Right renal cortex interstitium (tissue), 3 donors: ENCODE measurements around the gene NHLRC1. TPM values are rescaled to one million over a fixed set of nuclear protein-coding genes. Genes with fewer than 3 reads are reported as not detected.
"Not testable (repeated sequence)": the region's sequence is repeated elsewhere in the genome, so short reads cannot be mapped to it uniquely, and the experiment has no call there.

Experiments
- DNase-seq, 3 donors: peaks; one replicate each; pipeline ENCODE4 v3.0.0-alpha.2; 2013; ENCODE audit warnings: low read depth in 3 of 3, low spot score in 2 of 3
- polyA plus RNA-seq, 3 donors: library from polyadenylated mRNA; unstranded; fragments of 120-200 nt; gene quantifications; one replicate each; pipeline ENCODE4 v1.2.1, GENCODE V29; 2013; ENCODE audit not compliant: insufficient read length in 3 of 3

Gene NHLRC1
- polyA plus RNA-seq, result 1 to 10 TPM; 1.9 to 2.2 (median 1.9) TPM

DNA sequence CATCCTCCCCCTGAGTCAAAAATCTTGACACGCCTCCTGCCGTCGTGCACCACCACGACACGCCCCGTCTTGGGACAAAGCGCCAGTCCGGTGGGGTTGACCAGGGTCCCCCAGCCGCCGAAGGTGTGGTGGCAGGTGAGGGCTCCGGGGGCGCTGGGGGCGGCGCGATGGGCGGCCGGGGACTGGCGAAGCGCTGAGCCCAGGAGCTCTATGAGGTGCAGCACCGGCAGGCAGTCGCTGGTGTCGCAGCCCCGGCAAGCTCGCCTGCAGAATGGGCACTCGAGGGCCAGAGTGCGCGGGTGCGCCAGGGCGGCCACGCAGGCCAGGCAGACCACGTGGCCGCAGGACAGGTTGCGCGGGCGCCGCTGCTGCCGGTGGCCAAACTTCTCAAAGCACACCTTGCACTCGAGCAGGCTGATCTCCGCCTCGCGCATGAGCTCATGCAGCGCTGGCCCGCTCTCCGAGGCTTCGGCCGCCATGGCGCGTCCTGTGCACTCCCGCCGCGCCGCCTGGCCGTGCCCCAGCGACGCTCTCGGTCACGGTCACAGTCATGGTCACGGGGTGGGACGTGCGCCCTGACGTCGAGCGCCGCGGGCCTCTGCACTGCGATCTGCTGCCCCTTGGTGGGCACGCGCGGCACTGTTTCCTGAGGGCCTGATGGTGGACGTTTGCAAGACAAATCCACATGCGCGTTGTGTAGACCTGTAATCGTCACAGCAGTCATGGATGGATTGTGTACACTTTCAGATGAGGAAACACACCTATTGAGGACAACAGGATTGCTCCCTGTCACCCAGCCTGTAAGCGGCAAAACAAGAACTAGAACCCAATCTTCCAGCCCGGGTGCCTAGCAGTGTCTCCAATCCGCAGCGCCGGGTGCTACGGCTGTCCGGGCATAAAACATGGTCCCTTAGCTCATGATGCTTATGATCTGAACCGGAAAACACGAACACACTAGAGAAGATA is at the start of gene NHLRC1:
TSS of gene NHLRC1 (minus strand) at position 550 of the 966 bp plus-strand sequence. CDS start at position 479, 71 bp downstream.
- DNase-seq, result peak; percentile 61 to 70 (median 69)

DNA sequence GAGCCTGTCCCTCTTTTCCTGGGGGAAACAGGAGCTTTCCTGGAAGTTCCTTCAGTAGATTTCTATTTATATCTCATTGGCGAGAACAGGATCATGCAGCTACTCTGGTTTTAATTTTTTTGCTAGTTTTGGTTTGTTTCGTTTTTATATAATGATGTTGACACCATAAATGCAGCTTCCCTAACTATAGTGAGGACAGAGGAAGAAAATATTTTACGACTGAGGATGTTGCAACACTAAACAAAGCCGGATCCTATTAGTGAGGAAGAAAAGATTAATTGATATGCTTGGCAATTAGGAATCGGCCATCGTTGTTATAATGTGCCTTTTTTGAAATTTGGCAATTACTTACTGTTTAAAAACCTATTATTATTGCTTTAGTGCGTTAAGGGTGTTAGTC is 49.4 kb upstream of the NHLRC1 start:
- DNase-seq, result no peak

DNA sequence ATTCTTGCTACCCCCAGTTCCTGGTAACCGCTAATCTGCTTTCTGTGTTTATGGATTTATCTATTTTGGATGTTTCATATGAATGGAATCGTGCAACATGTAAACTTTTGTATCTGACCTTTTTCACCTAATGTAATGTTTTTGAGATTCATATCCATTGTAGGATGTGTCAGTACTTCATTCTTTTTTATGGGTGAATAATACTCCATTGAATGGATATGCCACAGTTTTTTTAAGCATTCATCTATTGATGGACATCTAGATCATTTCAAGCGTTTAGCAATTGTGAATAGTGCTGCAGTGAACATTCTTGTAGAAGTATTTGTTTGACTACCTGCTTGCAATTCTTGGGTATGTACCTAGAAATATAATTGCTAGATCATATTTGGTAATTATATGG is 45.8 kb upstream of the NHLRC1 start:
- DNase-seq, result no peak

DNA sequence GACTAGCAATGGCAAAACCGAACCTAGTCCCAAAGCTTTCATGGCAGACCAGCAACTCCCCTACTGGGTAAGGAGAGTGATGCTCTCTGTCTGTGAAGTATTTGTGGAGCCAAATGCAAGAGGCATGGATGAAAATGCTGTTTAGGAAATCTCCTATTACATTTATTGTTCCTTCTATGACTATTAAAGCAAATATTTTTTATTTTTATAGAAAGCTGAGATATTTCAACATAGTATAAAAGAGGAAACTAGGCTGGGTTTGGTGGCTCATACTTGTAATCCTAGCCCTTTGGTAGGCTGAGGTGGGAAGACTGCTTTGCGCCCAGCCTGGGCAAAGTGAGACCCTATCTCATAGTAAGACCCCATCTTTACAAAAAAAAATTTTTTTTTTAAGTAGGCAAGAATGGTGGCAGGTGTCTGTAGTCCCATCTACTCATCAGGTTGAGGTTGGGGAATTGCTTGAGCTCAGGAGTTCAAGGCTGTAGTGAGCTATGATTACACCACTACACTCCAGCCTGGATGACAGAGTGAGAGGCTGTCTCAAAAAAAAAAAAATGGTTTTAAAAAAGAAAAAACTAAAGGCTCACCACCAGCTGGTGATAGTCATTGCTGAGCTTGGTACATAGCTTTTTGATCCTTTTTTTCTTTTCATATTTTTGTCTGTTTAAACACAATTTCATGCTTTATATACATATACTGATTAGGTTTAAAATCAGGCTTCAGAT is 44.0 kb upstream of the NHLRC1 start:
- no peak for DNase-seq

DNA sequence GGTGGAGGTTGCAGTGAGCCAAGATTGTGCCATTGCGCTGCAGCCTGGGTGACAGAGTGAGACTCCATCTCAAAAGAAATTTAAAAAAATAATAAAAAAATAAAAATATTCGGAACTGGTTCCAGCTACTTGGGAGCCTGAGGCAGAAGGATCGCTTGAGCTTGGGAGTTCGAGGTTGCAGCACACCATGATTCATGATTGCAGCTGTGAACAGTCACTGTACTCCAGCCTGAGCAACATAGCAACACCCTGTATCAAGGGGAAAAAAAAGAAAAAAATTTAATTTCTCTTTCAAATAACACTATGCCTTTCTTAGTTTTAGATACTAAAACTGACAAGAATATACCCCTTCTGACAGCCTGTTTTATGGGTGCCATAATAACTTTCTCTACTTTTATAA is 43.3 kb upstream of the NHLRC1 start:
- no peak for DNase-seq

GRCh38 chr6:18162401-18162800 is 39.9 kb upstream of the NHLRC1 start:
- DNase-seq, result no peak

- no peak for DNase-seq
These were observed 39.0 kb upstream of the NHLRC1 start for GRCh38 chr6:18161431-18161830.

DNA sequence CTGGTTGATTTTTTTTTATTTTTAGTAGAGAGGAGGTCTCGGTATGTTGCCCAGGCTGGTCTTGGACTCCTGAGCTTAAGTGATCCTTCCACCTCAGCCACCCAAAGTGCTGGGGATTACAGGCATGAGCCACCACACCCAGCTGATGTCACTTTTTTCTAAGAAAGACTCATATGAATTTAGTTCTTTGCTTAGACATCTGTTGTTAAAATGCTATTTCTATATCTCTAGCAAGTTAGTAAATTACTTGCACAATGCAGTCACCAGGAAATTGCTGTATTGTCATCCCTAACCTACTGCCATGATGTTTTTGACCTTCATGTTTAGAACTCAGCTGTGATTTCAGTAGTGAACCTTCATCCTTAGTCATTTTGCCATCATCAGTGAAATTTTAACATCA is 38.4 kb upstream of the NHLRC1 start:
- DNase-seq, result no peak

DNA sequence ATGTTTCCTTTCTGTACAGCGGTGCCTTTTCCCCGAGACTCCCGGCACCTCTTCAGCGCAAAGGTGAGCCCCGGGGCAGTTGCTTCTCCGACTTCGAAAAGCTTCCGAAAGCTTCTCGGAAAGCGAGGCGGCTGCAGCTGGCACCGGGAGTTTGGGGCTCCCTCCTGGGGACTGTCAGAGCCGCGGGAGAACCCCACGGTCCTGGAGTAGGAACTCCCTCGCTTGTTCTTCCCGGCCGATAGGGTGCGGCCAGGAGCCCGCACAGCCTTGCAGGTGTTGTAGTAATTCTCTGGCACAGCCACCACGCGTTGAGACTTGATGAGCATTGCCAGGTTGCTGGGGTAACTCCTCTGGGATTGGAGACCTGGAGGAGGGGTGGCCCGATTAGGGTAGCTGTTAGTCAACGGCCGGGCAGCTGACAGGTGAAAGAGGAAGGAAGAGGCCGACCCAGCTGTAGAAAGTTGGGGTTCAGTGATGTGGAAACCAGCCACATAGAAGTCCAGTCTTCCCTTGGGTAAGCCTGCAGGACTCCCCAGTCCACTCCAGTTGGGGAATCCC is 33.5 kb upstream of the NHLRC1 start:
- peak in 1 of 3 donors; percentile 32 for DNase-seq

- DNase-seq, result peak; percentile 88 to 95 (median 92)
These were observed 32.8 kb upstream of the NHLRC1 start, which contains the start of gene KDM1B for GRCh38 chr6:18155150-18155863. KDM1B (plus strand) TSS chr6:18155422; CDS start chr6:18159896, 4,474 bp downstream.

DNA sequence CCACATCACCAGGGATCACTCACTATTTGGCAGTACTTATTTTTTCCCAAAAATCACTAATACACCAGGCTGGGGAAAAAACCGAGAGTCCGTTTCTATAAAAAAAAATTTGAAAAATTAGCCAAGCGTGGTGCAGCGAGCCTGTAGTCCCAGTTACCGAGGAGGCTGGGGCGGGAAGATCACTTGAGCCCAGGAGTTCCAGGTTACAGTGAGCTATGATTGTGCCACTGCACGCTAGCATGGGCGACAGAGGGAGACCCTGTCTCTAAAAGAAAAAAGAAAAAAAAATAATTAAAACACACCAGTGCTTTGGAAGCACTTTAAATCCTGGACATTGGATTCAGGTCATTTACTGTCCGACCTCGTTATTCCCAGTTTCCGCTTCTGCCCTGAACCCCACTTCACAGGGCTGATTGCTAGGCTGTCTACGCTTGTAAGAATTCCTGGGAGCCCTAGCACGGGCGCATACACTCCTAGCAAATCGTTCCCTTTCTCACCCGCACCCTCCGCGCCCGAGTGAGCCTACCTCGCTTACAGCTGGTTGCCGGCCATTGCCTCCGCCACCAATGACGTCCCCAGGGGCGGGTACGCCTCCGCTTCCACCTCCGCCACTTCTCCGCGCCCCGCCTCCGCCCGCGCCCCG is 32.2 kb upstream of the NHLRC1 start, which contains the start of gene TPMT:
TSS of gene TPMT (minus strand) at position 571 of the 643 bp plus-strand sequence. CDS start 5,950 bp downstream, outside the sequence.
- DNase-seq, result peak in 1 of 3 donors; percentile 68

GRCh38 chr6:18153311-18153703 is 30.8 kb upstream of the NHLRC1 start:
- no peak for DNase-seq

GRCh38 chr6:18151801-18152200 is 29.3 kb upstream of the NHLRC1 start:
- no peak for DNase-seq

- not testable (repeated sequence) for DNase-seq
These were observed 28.9 kb upstream of the NHLRC1 start for GRCh38 chr6:18151391-18151790.

- no peak for DNase-seq
These were observed 26.0 kb upstream of the NHLRC1 start for GRCh38 chr6:18148304-18149025.

- DNase-seq, result no peak
These were observed 25.1 kb upstream of the NHLRC1 start for GRCh38 chr6:18147616-18148015.

DNA sequence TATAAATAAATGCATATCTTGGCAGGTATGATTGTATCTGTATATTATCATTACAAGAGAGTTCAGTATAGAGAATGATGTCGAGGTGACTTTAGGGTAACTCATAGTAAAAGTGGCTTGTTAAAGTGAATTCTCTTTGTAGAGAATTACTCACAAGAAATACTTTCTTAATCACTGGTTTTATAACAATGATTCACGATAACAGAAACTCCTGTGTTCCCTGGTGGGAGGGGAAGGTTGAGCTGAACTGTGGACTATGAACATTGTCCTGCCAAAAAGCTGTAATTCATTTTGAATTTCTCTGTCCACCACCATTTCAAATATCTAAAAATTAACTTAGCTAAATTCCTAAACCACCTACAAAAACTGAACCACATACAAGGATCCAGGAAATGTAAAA is 24.7 kb upstream of the NHLRC1 start:
- DNase-seq, result no peak

- DNase-seq, result no peak
These were observed 20.0 kb upstream of the NHLRC1 start for GRCh38 chr6:18142591-18142861.

GRCh38 chr6:18141805-18142590 is 19.5 kb upstream of the NHLRC1 start:
- DNase-seq, result no peak
